ENCODE measurements around the gene MAML2.
A peak's percentile ranks its signal among the peaks of the same experiment; 100 is the strongest.
"Not testable (repeated sequence)": the region's sequence is repeated elsewhere in the genome, so short reads cannot be mapped to it uniquely, and the experiment has no call there.

MAML2 gene

DNA sequence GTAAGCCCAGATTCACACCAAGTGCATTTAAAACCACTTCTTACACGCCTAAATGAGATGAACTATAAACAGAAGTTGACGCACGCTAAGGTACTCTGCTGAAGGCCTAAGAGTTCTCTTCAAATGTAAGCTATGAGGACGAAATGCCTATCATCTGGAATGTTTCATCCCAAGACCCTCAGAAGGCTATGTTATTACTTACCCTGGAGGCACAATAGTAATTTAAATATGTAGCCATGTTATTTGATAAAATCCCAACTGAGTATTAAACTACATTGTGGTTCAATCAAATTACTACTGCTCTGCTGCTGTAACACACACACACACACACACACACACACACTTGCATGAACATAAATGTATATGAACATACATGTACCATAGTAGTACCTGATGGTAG, 47.6 kb downstream of the MAML2 start:
- Histone ChIP-seq H3K4me2 (no peak overlapping the region), H3K4me1 (peaks cover 28% of the 10 kb centered on the region), H3K9me3 (no peaks in the 10 kb centered on the region), H3K9ac (no peak overlapping the region), H3K36me3 (no peaks in the 10 kb centered on the region), H3K27ac (no peak overlapping the region), H4K20me1 (no peaks in the 10 kb centered on the region), H3K4me3 (no peak overlapping the region), H3K27me3 (no peaks in the 10 kb centered on the region)
- no peak for TF ChIP-seq Cebpa-rat (IDR thresholded peaks at IDR 0.05)

DNA sequence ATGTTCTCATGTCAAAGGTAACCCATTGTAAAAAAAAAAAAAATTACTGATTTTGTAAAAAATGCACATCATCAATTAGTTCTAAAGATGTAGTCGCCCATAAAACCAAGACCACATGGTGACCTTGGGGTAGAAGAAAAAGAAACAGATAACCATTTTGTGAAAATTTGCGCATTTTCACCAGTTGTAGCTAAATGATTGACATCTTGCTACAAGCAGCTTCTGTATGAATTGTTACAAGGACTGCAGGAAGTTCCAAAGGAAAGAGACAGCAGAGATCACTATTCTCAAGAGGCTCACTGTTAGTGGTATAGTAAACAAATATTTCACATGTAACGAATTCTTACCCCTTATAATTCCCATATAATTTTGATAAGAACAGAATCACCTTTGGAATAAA, 48.7 kb downstream of the MAML2 start:
- no peak for TF ChIP-seq Cebpa-rat (IDR thresholded peaks at IDR 0.05)
- H3K27me3 ChIP-seq, result no peaks in the 10 kb centered on the region
- H3K9ac ChIP-seq, result no peak overlapping the region
- peaks cover 24% of the 10 kb centered on the region for H3K4me1 ChIP-seq
- H4K20me1 ChIP-seq, result no peaks in the 10 kb centered on the region
- no peak overlapping the region for H3K27ac ChIP-seq
- no peak overlapping the region for H3K4me3 ChIP-seq
- H3K4me2 ChIP-seq, result peak overlapping the region; percentile 55
- H3K9me3 ChIP-seq, result no peaks in the 10 kb centered on the region
- H3K36me3 ChIP-seq, result no peaks in the 10 kb centered on the region

DNA sequence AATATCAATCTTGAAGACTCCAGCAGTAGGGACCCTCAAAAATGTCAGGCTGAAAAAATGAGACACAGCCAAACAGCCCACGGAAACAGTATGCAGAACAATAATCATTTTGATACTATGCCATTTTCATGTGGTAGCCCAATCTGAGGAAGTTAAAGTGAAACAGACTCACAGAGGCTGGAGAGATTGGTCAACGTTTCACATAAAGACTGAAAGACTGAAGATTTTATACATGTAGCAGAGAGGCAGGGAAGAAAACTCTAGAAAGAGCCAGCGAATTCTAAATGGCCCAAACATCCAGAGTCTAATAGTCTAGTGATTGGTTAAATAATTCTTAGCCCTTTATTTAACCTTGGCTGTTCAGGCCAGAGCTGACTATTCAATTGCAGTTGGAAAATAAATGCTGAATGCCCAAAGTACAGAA, 49.4 kb downstream of the MAML2 start:
- Histone ChIP-seq H3K4me2 (peak overlapping the region; percentile 55), H3K9ac (no peak overlapping the region), H3K27ac (no peak overlapping the region), H3K9me3 (no peaks in the 10 kb centered on the region), H3K4me1 (peaks cover 21% of the 10 kb centered on the region), H4K20me1 (no peaks in the 10 kb centered on the region), H3K27me3 (no peaks in the 10 kb centered on the region), H3K36me3 (no peaks in the 10 kb centered on the region), H3K4me3 (no peak overlapping the region)
- no peak for TF ChIP-seq Cebpa-rat (IDR thresholded peaks at IDR 0.05)

DNA sequence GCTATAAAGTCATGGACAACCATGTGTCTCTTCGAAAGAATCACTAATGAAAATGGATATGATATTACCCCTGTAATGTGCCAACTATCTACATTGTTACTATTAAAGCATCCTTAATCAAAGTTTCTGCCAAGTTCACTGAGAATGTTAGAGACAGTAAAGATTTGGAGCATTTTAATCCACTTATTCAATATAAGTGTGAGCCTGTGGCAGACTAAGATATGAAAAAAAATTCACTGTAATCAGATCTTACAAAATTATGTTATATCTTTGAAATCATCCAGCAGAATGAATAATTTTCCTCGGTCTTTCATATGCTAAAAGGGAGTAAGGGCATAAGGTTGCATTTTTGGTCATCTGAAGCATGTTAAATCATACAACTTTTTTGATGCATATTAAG, 49.9 kb downstream of the MAML2 start:
- Histone ChIP-seq H4K20me1 (no peaks in the 10 kb centered on the region), H3K27ac (no peak overlapping the region), H3K9me3 (no peaks in the 10 kb centered on the region), H3K27me3 (no peaks in the 10 kb centered on the region), H3K9ac (no peak overlapping the region), H3K4me2 (no peak overlapping the region), H3K4me1 (peaks cover 21% of the 10 kb centered on the region), H3K4me3 (no peak overlapping the region), H3K36me3 (no peaks in the 10 kb centered on the region)
- no peak for TF ChIP-seq Cebpa-rat (IDR thresholded peaks at IDR 0.05)

DNA sequence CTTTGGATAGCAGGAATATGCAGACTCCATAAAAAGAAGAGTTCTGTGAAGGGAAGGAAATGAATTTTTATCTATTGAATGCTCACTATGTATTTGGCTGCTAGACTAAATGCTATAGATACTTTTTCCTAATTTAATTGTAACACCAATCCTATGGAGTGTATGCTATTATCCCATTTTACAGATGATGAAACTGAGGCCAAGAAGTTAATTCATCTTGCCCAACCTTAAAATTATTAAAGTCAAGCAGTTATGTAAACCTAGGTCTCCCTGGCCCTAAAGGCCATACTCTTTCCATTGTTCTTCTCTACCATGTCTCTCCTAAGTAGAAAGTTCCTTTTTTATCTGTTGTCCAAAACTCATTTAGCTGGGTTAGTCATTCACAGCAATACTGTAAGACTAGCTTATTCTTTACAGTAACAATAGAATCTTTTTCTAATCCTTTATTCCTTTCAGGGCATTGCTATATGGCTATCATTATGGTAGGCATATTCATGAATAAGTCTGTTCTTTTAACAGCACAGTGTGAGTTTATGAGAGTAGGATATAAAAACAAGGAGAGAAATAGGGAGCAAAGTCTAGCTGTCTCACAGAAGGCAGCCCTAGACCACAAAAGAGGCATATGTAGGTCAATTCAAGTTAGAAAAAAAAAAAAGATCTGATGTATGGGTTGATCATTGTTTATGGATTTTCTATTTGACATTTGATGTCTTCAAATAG, 50.5 kb downstream of the MAML2 start:
- peaks cover 21% of the 10 kb centered on the region for H3K4me1 ChIP-seq

DNA sequence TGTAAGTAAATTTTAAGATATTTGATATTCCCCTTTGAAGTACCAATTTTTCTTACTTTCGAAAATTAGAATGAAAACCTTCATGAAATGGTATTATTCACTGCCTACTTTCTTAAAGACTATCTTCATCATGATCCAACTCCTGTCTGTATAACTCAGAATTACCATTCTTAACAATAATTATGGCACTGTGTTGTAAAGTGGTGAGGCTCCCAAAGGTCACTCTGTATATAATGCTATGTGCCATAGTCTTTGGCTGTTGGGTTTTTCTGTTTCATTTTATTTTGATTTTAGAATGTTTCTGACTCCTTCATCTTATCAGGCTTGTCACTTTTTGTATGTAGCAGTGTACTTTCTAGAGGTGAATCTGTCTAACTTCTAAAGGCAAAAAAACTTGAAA, 52.4 kb downstream of the MAML2 start:
- Histone ChIP-seq H3K27me3 (no peaks in the 10 kb centered on the region), H4K20me1 (no peaks in the 10 kb centered on the region), H3K4me2 (no peak overlapping the region), H3K9me3 (0 out of 2 replicates have a peak, but pooled peaks cover 5% of the 10 kb centered on the region), H3K36me3 (no peaks in the 10 kb centered on the region), H3K27ac (no peak overlapping the region), H3K4me3 (no peak overlapping the region), H3K4me1 (peaks cover 21% of the 10 kb centered on the region), H3K9ac (no peak overlapping the region)
- no peak for TF ChIP-seq Cebpa-rat (IDR thresholded peaks at IDR 0.05)

More for the DNA sequence above, 50.5 kb downstream of the MAML2 start:
- Histone ChIP-seq H3K36me3 (no peaks in the 10 kb centered on the region), H4K20me1 (no peaks in the 10 kb centered on the region), H3K4me3 (no peak overlapping the region), H3K4me2 (no peak overlapping the region), H3K9me3 (no peaks in the 10 kb centered on the region), H3K9ac (no peak overlapping the region), H3K27ac (no peak overlapping the region), H3K27me3 (no peaks in the 10 kb centered on the region)
- TF ChIP-seq Cebpa-rat (IDR thresholded peaks at IDR 0.05), result no peak

DNA sequence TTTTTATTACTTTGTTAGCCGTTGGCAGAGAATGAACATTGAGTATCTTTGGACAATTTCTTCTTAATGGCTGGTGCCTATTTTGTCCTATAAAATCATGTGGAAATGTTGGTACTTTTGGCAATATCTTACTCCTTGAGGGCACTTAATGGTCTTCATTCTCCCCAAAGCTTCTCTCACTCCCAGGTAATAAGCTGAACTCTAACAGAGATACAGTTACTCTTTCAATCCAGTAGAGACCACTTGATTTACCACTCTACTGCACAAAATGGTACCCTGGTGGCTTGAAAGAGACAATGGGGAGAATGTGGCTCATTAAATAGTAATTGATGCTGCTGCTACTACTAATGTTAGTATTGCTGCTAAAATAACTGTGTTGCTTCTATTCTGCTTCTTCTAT, 53.0 kb downstream of the MAML2 start:
- Histone ChIP-seq H3K27ac (no peak overlapping the region), H3K9ac (no peak overlapping the region), H3K4me1 (peaks cover 17% of the 10 kb centered on the region), H3K4me3 (no peak overlapping the region), H3K4me2 (no peak overlapping the region), H3K36me3 (no peaks in the 10 kb centered on the region), H3K27me3 (no peaks in the 10 kb centered on the region), H3K9me3 (0 out of 2 replicates have a peak, but pooled peaks cover 5% of the 10 kb centered on the region), H4K20me1 (no peaks in the 10 kb centered on the region)
- TF ChIP-seq Cebpa-rat (IDR thresholded peaks at IDR 0.05), result no peak

DNA sequence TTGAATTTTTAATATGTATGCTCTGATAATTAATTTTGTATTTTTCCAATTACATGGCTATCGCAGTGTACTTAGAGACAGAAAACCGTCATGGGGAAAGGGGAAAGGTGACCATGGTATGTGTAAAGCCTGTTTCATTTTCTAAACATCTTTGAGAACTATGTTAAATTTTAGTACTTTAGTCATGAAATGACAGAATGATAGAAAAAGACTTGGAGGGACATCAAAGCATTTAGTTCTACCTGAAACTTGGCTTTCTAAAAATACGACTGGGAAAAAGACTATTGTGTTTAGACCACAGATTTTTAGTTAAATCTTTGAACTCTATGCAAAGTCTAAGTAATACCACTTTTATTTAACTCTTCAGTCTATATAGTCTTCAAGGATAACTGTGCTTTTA, 54.1 kb downstream of the MAML2 start:
- no peak for TF ChIP-seq Cebpa-rat (IDR thresholded peaks at IDR 0.05)
- no peaks in the 10 kb centered on the region for H3K27me3 ChIP-seq
- H3K4me2 ChIP-seq, result no peak overlapping the region
- H3K4me1 ChIP-seq, result peaks cover 6% of the 10 kb centered on the region
- H3K36me3 ChIP-seq, result no peaks in the 10 kb centered on the region
- 0 out of 2 replicates have a peak, but pooled peaks cover 5% of the 10 kb centered on the region for H3K9me3 ChIP-seq
- H3K27ac ChIP-seq, result no peak overlapping the region
- no peak overlapping the region for H3K9ac ChIP-seq
- H4K20me1 ChIP-seq, result no peaks in the 10 kb centered on the region
- H3K4me3 ChIP-seq, result no peak overlapping the region

DNA sequence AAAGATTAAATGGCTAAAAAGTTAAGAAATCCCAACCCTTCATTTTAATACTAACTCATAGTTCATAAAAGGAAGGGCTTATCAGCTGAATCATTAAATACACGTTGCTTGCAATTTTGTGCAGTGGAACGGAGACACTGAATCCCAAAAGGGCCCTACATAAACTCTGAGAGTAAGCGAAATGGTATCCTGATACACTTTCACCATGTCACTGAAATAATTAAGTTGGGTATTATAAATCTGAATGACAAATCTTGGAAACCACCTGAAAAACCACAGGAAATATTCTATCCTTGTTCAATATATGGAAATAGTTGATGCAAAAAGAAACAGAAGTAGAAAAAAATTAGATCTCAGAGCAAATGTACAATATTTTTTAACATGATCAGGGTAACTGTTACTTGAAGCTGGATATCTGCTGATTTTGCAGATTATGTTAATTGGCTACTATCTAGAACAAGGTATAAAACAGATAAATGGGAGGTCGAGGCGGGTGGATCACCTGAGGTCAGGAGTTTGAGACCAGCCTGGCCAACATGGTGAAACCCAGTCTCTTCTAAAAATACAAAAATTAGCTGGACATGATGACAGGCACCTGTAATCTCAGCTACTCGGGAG, 55.1 kb downstream of the MAML2 start:
- Histone ChIP-seq H3K9me3 (0 out of 2 replicates have a peak, but pooled peaks cover 5% of the 10 kb centered on the region), H3K4me3 (no peak overlapping the region), H3K27me3 (no peaks in the 10 kb centered on the region), H3K9ac (no peak overlapping the region), H3K4me1 (no peaks in the 10 kb centered on the region), H3K36me3 (no peaks in the 10 kb centered on the region), H3K4me2 (no peak overlapping the region), H3K27ac (no peak overlapping the region), H4K20me1 (no peaks in the 10 kb centered on the region)
- TF ChIP-seq Cebpa-rat (IDR thresholded peaks at IDR 0.05), result no peak

DNA sequence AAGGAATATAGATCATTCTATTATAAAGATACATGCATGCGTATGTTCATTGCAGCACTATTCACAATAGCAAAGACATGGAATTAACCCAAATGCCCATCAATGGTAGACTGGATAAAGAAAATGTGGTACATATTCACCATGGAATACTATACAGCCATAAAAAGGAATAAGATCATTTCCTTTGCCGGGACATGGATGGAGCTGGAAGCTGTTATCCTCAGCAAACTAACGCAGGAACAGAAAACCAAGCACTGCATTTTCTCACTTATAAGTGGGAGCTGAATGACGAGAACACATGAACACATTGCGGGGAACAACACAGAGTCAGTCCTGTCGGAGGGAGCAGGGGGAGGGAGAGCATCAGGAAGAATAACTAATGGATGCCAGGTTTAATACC, 57.0 kb downstream of the MAML2 start:
- not testable (repeated sequence) for H3K9ac ChIP-seq

More for the DNA sequence above, 57.0 kb downstream of the MAML2 start:
- not testable (repeated sequence) for H3K4me3 ChIP-seq, H3K4me1 ChIP-seq, H4K20me1 ChIP-seq, H3K4me2 ChIP-seq, H3K9me3 ChIP-seq, H3K27me3 ChIP-seq, H3K27ac ChIP-seq, H3K36me3 ChIP-seq
